ENCODE results near the gene BEST2.

Gene BEST2

DNA sequence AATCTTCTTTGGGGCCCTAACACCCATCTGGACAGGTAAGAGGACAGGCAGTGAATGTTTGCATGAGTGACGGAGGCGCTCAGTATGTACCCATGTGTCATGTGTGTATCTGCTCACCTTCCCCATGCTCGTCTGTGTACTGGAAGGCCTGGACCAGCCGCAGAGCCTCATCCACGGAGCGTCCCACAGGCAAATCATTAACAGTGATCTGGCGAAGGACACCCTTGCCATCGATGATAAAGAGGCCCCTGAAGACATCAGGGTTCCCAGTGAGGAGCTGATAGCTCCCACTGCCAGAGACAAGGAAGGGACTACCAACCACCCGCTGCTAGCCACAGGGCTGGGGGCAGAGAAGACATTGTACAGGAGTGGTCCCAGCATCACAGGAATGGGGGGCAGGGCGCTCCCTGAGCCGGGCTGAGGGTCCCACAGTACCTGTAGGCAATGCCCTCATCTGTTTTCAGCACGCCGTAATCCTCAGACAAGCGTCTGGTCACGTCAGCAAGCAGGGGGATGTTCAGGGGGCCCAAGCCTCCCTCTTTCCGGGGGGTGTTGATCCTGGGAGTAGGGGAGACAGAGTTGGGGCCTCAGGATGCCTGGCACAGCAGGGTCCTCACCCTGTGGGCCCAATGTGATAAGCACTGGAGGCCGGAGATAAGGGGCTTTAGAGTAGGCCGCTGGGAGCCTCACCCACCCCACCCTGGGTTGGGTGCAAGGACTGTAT, 48.3 kb downstream of the BEST2 start:
- no peak overlapping the region for H3K4me3 ChIP-seq (ENCODE audit: low read length)
- TF ChIP-seq, protein P1, sequence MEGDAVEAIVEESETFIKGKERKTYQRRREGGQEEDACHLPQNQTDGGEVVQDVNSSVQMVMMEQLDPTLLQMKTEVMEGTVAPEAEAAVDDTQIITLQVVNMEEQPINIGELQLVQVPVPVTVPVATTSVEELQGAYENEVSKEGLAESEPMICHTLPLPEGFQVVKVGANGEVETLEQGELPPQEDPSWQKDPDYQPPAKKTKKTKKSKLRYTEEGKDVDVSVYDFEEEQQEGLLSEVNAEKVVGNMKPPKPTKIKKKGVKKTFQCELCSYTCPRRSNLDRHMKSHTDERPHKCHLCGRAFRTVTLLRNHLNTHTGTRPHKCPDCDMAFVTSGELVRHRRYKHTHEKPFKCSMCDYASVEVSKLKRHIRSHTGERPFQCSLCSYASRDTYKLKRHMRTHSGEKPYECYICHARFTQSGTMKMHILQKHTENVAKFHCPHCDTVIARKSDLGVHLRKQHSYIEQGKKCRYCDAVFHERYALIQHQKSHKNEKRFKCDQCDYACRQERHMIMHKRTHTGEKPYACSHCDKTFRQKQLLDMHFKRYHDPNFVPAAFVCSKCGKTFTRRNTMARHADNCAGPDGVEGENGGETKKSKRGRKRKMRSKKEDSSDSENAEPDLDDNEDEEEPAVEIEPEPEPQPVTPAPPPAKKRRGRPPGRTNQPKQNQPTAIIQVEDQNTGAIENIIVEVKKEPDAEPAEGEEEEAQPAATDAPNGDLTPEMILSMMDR (conservative IDR thresholded peaks at IDR 0.05; ENCODE audit: low read length), result no peak

DNA sequence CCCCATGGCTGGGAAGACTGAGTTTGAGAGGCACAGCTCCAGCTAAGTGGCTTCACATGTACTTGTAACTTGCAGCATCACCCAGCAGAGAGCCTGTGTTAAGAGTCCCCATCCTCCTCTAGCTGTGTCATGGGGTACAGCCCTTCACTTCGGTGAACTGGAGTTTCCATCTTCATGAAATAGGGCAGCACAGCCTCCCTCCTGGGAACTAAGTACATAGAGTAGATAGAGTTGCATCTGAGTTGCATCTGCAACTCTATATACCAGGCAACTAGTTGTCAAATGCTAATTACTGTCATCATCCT, 48.8 kb downstream of the BEST2 start:
- no peak for DNase-seq (ENCODE audit: low read depth)
- TF ChIP-seq, protein P1 (conservative IDR thresholded peaks at IDR 0.05; ENCODE audit: low read length), result no peak
- peak overlapping the region; percentile 86 for H3K4me3 ChIP-seq (ENCODE audit: low read length)

More for the DNA sequence above, 48.3 kb downstream of the BEST2 start:
- DNase-seq (ENCODE audit: low read depth), result no peak

DNA sequence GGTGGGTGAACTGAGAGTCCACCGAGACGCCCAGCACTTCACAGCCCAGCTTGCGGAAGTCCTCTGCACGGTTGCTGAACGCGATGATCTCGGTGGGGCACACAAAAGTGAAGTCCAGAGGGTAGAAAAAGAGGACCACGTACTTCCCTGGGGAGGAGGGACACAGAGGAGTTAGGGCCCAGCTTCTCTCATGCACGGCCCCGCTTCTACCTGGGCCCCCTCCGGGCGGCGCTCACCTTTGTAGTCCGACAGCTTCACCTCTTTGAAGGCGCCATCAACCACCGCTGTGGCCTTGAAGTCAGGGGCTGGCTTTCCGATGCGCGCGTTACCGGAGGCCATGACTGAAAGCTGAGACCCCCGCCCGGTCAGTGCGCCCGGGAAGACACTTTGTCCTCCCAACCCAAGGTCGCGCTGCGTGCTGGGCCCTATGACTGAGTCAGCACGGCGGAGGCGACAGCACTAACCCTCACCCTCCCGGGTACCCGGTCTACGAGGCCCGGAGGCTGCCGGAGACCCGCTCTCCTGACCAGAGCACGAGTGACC, 49.4 kb downstream of the BEST2 start:
- TF ChIP-seq, protein P1 (conservative IDR thresholded peaks at IDR 0.05; ENCODE audit: low read length), result no peak

DNA sequence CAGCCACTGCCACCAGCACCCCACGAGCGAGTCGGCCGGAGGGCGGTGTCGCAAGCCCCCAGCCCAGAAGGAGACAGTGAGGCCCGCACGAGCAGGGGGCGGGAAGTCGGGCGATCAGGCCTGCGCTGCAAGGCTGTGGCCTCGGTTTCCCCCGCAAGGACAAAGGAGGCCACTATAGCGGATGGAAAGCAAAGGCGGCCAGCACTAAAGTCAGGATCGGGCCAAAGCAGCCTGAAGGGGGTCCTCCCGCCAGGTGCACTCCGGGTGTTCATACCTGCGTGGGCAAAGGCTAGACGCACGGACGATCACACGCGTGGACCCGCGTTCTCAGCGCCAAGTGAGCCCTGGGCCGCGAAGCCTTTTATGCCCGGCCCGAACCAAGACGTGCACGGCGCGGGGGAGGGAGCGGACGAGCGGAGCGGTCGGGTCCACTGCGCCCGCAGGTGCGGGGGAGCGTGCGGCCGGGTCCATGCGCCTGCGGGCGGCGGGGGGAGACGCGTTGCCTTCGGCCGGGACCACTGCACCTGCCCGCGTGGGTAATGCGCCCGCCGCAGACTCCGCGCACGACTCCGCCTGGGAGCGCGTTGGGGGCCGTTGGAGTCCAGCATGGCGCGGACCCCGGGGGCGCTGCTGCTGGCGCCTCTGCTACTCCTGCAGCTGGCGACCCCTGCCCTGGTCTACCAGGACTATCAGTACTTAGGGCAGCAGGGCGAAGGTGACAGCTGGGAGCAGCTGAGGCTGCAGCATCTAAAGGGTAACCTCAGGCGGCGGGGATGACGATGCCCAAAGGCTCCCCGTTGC, 50.1 kb downstream of the BEST2 start, which contains the start of the genes PRDX2 and THSD8:
TSS of gene PRDX2 (minus strand) at position 335 of the 801 bp plus-strand sequence. CDS start 539 bp downstream, outside the sequence.
TSS of gene THSD8 (plus strand) at position 604 of the 801 bp plus-strand sequence. CDS start at position 607, 3 bp downstream.
- peak; percentile 63 for DNase-seq (ENCODE audit: low read depth)
- TF ChIP-seq, protein P1 (conservative IDR thresholded peaks at IDR 0.05; ENCODE audit: low read length), result no peak
- H3K4me3 ChIP-seq (ENCODE audit: low read length), result peak within 1 kb of the TSS; percentile 86

More for the DNA sequence above, 49.4 kb downstream of the BEST2 start:
- DNase-seq (ENCODE audit: low read depth), result no peak
- H3K4me3 ChIP-seq (ENCODE audit: low read length), result peak overlapping the region; percentile 86

DNA sequence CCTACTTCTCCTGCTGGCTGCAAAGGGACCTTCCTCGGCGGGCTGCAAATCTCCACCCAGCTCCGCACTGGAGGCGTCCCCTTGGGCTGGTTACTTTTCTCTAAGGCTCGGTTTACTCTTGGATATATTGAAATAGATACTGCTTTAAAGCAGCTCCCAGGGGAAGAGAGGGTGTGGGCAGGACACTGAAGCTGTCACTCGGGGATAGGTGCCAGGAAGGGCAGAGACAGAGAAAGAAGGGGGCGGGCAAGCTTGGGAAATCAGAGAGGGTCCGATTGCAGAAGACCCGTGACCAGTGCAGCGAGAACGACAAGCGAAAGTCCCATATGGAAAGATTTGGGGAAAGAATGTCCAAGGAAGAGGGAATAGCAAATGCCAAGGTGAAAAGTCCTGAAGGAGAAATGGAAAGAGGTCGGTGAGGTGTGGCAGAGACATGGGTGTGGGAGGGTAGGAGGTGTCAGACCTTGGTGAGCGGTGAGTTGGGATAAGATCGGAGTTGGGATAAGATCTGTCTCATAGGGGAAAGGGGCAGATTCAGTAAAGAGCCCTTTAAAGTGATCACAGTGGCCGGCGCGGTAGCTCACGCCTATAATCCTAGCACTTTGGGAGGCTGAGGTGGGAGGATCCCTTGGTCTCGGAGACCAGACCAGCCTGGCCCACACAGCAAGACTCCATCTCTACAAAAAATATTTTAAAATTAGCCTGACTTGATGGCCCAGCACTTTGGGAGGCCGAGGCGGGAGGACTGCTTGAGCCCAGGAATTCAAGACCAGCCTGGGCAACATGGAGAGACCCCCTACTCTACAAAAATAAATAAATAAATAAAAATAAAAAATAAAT, 50.9 kb downstream of the BEST2 start:
- peak overlapping the region; percentile 86 for H3K4me3 ChIP-seq (ENCODE audit: low read length)

DNA sequence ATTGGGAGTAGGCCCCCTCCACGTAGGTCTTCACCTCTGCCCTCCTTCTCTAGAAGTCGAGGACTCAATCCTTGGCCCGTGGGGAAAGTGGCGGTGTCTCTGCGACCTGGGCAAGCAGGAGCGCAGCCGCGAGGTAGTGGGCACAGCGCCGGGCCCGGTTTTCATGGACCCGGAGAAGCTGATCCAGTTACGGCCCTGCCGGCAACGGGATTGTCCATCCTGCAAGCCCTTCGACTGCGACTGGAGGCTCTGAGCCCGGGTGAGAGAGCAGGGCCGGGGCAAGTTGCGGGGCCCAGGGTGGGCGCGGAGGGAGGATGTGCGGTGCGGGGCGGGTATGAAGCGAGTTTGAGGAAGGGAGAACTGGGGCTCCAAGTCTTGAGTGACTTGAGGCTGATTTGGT, 52.5 kb downstream of the BEST2 start:
- TF ChIP-seq, protein P1 (conservative IDR thresholded peaks at IDR 0.05; ENCODE audit: low read length), result no peak
- no peak for DNase-seq (ENCODE audit: low read depth)
- no peak overlapping the region for H3K4me3 ChIP-seq (ENCODE audit: low read length)

More for the DNA sequence above, 50.9 kb downstream of the BEST2 start:
- TF ChIP-seq, protein P1 (conservative IDR thresholded peaks at IDR 0.05; ENCODE audit: low read length), result no peak
- no peak for DNase-seq (ENCODE audit: low read depth)

All from AG10803 (cell line).